SK-N-MC (cell line): ENCODE data around the gene LAMC3.

ENCODE experiments used
- EZH2 ChIP-seq: fragments of 200-600 bp; sonication (generic); IDR thresholded peaks from one replicate; pipeline ENCODE4 v1.6.1; 2017; ENCODE audit warnings: antibody characterized with exemption
- FOXP2 ChIP-seq: optimal IDR thresholded peaks from 2 replicates; pipeline ENCODE3; 2011; ENCODE audit warnings: mild to moderate bottlenecking, moderate library complexity; ENCODE audit not compliant: insufficient read depth; ENCODE audit errors: extremely low read length, control extremely low read depth
- POLR2AphosphoS5 ChIP-seq: IDR thresholded peaks from 2 replicates; pipeline ENCODE4 v1.6.1; 2012; ENCODE audit warnings: mild to moderate bottlenecking, low read depth, low read length, borderline replicate concordance

- no peak for TF ChIP-seq POLR2AphosphoS5
- no peak for TF ChIP-seq EZH2
- TF ChIP-seq FOXP2 = no peak
Observed at GRCh38 chr9:131104016-131104740, 95.2 kb downstream of the LAMC3 start.
